Right atrium auricular region (tissue), 2 donors: ENCODE results near the gene CNTNAP2. TPM values are rescaled to one million over a fixed set of nuclear protein-coding genes. Genes with fewer than 3 reads are reported as not detected.

Experiments used
- DNase-seq: peaks from one replicate; pipeline ENCODE4 v3.0.0-alpha.2; 2019; ENCODE audit warnings: low spot score
- H3K27ac ChIP-seq, 2 donors: fragments of 200-600 bp; sonication (generic); 1 replicate in 1 of 2; 2 replicates in 1 of 2; pipeline ENCODE4 v1.5.1; 2016 to 2019
- H3K27me3 ChIP-seq, 2 donors: fragments of 200-600 bp; sonication (generic); one replicate each; pipeline versions ENCODE4 v1.5.1 to v1.6.0; 2017 to 2019
- H3K36me3 ChIP-seq: fragments of 200-600 bp; sonication (generic); one replicate; pipeline ENCODE4 v1.5.1; 2016
- H3K4me1 ChIP-seq, 2 donors: fragments of 200-600 bp; sonication (generic); one replicate each; pipeline versions ENCODE4 v1.5.1 to v1.6.0; 2017 to 2019
- H3K4me3 ChIP-seq, 2 donors: fragments of 200-600 bp; sonication (generic); 1 replicate in 1 of 2; 2 replicates in 1 of 2; pipeline ENCODE4 v1.5.1; 2017 to 2019; ENCODE audit warnings: mild to moderate bottlenecking in 1 of 2, moderate library complexity in 1 of 2
- H3K9me3 ChIP-seq, 2 donors: fragments of 200-600 bp; sonication (generic); one replicate each; pipeline ENCODE4 v1.5.1; 2019
- CTCF ChIP-seq, 2 donors: fragments of 200-600 bp; sonication (generic); IDR thresholded peaks; one replicate each; pipeline ENCODE4 v1.5.1; 2019; ENCODE audit warnings: antibody characterized with exemption in 2 of 2
- total RNA-seq, 2 donors: library from RNA; depleted of rRNA; stranded (reverse); fragments of >200 nt; gene quantifications; one replicate each; pipeline ENCODE4 v1.1.0, GENCODE V29; 2016

CNTNAP2 gene
- total RNA-seq, 2 donors from 2014 or later = 1.1 to 1.7 TPM

- DNase-seq = no peak
- Histone ChIP-seq H3K4me3 (no peak overlapping the region), H3K9me3 (no peaks in the 10 kb centered on the region), H3K27ac (no peak overlapping the region), H3K4me1 (no peaks in the 10 kb centered on the region), H3K27me3 (no peaks in the 10 kb centered on the region), H3K36me3 (no peaks in the 10 kb centered on the region)
- no peak for TF ChIP-seq CTCF (IDR thresholded peaks at IDR 0.05)
These were observed 2231.9 kb downstream of the CNTNAP2 start for GRCh38 chr7:148348466-148348865.

DNA sequence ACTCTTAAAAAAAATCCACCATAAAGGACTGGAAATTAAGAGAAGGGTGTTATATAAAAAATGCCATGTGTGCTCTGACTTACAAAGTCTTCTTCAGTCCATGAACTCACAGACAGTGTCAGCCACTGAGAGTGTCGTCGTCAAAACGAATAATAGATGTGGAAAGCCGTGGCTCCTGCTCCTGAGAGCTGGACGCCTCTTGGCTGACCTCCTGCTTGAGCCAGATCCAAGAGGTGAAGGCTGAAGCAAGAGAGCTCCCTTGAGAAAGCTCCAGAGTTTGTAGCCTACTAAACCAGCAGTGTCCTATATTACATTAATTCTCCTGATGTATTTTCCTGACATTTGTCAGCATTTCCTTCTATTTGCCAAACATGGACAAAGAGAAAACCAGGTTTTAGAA lies 2239.7 kb downstream of the CNTNAP2 start:
- no peak for DNase-seq
- H3K27ac ChIP-seq = no peak overlapping the region
- no peaks in the 10 kb centered on the region for H3K9me3 ChIP-seq
- no peaks in the 10 kb centered on the region for H3K36me3 ChIP-seq
- H3K27me3 ChIP-seq = no peaks in the 10 kb centered on the region
- no peaks in the 10 kb centered on the region for H3K4me1 ChIP-seq
- TF ChIP-seq CTCF (IDR thresholded peaks at IDR 0.05) = no peak
- H3K4me3 ChIP-seq = no peak overlapping the region

DNA sequence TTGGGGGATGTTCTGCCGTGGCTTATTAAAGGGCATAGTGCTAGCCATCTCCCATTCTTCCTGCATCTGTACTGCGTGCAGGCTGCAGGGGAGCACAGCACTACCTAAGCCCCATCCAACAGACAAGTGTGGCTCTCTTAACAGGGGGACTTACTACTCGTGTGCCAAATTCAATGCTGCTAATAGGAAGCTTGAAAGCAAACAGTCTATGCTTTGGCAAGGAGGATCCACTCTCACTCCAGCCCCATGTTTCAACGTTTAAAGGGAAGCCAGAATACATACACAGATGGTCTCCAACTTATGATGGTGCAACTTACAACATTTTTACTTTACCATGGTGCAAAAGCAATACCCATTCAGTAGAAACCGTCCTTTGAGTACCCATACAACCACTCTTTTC lies 2245.9 kb downstream of the CNTNAP2 start:
- Histone ChIP-seq H3K9me3 (no peaks in the 10 kb centered on the region), H3K36me3 (no peaks in the 10 kb centered on the region), H3K4me1 (no peaks in the 10 kb centered on the region), H3K27me3 (no peaks in the 10 kb centered on the region), H3K27ac (no peak overlapping the region), H3K4me3 (no peak overlapping the region)
- no peak for TF ChIP-seq CTCF (IDR thresholded peaks at IDR 0.05)
- DNase-seq = no peak

- H3K36me3 ChIP-seq = no peaks in the 10 kb centered on the region
- TF ChIP-seq CTCF (IDR thresholded peaks at IDR 0.05) = no peak
- H3K4me1 ChIP-seq = no peaks in the 10 kb centered on the region
- no peak for DNase-seq
- H3K9me3 ChIP-seq = no peaks in the 10 kb centered on the region
- no peaks in the 10 kb centered on the region for H3K27me3 ChIP-seq
- H3K27ac ChIP-seq = no peak overlapping the region
- H3K4me3 ChIP-seq = no peak overlapping the region
These were observed 2251.3 kb downstream of the CNTNAP2 start for GRCh38 chr7:148367731-148368475.

DNA sequence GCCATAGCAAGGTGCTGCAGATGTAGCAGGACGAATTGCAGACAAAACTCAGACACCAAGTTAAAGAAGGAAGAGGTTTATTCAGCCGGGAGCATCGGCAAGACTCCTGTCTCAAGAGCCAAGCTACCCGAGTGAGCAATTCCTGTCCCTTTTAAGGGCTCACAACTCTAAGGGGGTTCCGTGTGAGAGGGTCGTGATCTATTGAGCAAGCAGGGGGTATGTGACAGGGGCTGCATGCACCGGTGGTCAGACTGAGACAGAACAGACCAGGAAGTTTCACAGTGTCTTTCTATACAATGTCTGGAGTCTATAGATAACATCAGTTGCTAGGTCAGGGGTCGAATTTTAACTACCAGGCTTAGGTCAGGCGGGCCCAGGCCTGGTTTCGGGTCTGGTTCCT lies 2252.0 kb downstream of the CNTNAP2 start:
- H3K9me3 ChIP-seq = no peaks in the 10 kb centered on the region
- no peaks in the 10 kb centered on the region for H3K36me3 ChIP-seq
- no peak for DNase-seq
- H3K4me1 ChIP-seq = no peaks in the 10 kb centered on the region
- H3K27me3 ChIP-seq = no peaks in the 10 kb centered on the region
- H3K4me3 ChIP-seq = no peak overlapping the region
- H3K27ac ChIP-seq = no peak overlapping the region
- TF ChIP-seq CTCF (IDR thresholded peaks at IDR 0.05) = no peak
